ENCODE results near the gene TUBD1. TPM values are rescaled to one million over a fixed set of nuclear protein-coding genes. Genes with fewer than 3 reads are reported as not detected.
A peak's percentile ranks its signal among the peaks of the same experiment; 100 is the strongest.

TUBD1 gene
- total and polyA plus RNA-seq, 2 of the 13 experiments (the other 11 are each of a cell fraction or from before 2014, with no cell fraction given): 18.2 to 25.9 TPM

- TF ChIP-seq ZNF609 (CRISPR knock-in tag; IDR thresholded peaks at IDR 0.05; ENCODE audit: borderline replicate concordance) (no peak), CSRNP2 (CRISPR knock-in tag; conservative IDR thresholded peaks at IDR 0.05; ENCODE audit: low read depth) (no peak), NCOA1 (CRISPR knock-in tag; IDR thresholded peaks at IDR 0.05) (0 out of 2 replicates have a peak, but pooled peaks have one; percentile 34), ZNF572 (CRISPR knock-in tag; IDR thresholded peaks at IDR 0.05) (no peak), AFF4 (CRISPR knock-in tag; IDR thresholded peaks at IDR 0.05) (peak; percentile 89), KDM3A (CRISPR knock-in tag; IDR thresholded peaks at IDR 0.05; ENCODE audit: low read depth) (no peak), PAWR (CRISPR knock-in tag; IDR thresholded peaks at IDR 0.05; ENCODE audit: borderline replicate concordance) (no peak), ZNF674 (CRISPR knock-in tag; IDR thresholded peaks at IDR 0.05; ENCODE audit: low read depth) (no peak), ZNF670 (CRISPR knock-in tag; IDR thresholded peaks at IDR 0.05; ENCODE audit: borderline replicate concordance) (no peak), KDM2A (CRISPR knock-in tag; IDR thresholded peaks at IDR 0.05; ENCODE audit: borderline replicate concordance, low read depth) (no peak), ZNF747 (CRISPR knock-in tag; IDR thresholded peaks at IDR 0.05; ENCODE audit: borderline replicate concordance) (no peak), ZFX (CRISPR knock-in tag; IDR thresholded peaks at IDR 0.05; ENCODE audit: low read depth) (0 out of 2 replicates have a peak, but pooled peaks have one; percentile 13), REL (CRISPR knock-in tag; conservative IDR thresholded peaks at IDR 0.05) (no peak)
- TF ChIP-seq, protein P1, sequence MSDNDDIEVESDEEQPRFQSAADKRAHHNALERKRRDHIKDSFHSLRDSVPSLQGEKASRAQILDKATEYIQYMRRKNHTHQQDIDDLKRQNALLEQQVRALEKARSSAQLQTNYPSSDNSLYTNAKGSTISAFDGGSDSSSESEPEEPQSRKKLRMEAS (IDR thresholded peaks at IDR 0.05): no peak
- TF ChIP-seq, protein P2, sequence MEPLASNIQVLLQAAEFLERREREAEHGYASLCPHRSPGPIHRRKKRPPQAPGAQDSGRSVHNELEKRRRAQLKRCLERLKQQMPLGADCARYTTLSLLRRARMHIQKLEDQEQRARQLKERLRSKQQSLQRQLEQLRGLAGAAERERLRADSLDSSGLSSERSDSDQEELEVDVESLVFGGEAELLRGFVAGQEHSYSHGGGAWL (CRISPR knock-in tag; IDR thresholded peaks at IDR 0.05): no peak
- TF ChIP-seq, protein P3, sequence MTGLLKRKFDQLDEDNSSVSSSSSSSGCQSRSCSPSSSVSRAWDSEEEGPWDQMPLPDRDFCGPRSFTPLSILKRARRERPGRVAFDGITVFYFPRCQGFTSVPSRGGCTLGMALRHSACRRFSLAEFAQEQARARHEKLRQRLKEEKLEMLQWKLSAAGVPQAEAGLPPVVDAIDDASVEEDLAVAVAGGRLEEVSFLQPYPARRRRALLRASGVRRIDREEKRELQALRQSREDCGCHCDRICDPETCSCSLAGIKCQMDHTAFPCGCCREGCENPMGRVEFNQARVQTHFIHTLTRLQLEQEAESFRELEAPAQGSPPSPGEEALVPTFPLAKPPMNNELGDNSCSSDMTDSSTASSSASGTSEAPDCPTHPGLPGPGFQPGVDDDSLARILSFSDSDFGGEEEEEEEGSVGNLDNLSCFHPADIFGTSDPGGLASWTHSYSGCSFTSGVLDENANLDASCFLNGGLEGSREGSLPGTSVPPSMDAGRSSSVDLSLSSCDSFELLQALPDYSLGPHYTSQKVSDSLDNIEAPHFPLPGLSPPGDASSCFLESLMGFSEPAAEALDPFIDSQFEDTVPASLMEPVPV (CRISPR knock-in tag; IDR thresholded peaks at IDR 0.05): no peak
These were observed 53.0 kb downstream of the TUBD1 start (continued) for GRCh38 chr17:59839651-59840328.
